GM04503 (cell line): ENCODE results near the gene C6orf89.

Experiments used
- DNase-seq: peaks from one replicate; pipeline ENCODE4 v3.0.0-alpha.2; 2012; ENCODE audit warnings: low read depth

C6orf89 gene

GRCh38 chr6:36885461-36886401, at the start of gene C6orf89:
C6orf89 (plus strand) TSS chr6:36885952; CDS start chr6:36899445, 13,493 bp downstream.
- DNase-seq: peak; percentile 77

DNA sequence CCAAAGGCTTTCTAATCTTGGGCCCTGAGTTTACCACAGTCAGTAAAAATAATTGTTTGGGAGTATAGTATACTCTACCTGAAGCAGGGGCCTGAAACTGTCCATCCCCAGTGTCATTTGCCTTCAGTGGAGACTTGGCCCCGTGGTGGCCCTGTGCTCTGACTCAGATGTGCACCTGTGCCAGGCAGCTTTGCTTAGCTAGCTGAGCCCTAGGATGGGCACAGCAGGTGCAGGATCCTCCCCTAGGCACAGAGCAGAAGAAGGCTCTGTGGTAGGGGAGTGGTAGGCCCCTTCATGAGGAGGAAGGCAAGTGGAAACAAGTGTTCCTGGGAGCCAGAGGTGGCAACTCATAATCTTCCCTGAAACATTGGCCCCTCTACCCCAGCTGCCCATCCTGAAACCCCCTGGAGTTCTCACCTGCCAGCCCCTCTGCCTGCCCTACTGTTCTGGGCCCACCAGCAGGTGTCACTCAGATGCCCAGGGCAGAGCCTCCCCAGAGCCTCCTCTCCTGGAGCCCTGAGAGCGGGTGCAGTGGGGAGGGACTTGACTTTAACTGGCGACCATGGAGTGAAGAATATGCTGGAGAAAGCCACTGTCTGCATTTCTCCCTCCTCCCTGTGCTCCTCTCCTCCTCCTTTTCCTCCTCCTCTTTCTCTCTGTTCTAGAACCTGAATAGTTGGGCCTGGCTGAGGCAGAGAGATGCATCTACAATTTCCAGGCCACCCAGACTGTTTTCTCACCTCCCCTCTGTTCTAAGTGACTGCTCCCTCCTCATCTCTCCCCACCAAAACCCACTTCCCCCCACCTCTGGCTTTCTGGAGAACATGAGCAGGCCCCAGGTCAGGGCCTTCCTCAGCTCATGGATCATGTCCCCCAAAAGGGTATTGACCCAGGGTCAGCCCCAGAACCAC, 49.4 kb upstream of the C6orf89 start:
- no peak for DNase-seq

DNA sequence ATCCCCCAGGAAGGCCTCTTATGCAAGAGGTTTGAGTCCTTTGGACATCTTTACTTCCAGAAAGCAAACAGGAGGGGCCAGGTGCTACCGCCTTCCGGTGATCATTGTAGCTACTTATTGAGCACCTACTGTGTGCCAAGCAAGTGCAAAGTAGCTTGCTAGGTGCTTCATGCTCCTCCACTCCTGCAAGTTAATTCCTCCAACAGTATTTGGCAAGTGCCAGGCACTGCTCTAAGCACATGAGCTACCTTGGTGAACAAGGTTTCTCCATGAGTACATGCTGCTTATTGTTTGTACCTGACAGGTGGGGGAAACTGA, 48.8 kb upstream of the C6orf89 start:
- no peak for DNase-seq

DNA sequence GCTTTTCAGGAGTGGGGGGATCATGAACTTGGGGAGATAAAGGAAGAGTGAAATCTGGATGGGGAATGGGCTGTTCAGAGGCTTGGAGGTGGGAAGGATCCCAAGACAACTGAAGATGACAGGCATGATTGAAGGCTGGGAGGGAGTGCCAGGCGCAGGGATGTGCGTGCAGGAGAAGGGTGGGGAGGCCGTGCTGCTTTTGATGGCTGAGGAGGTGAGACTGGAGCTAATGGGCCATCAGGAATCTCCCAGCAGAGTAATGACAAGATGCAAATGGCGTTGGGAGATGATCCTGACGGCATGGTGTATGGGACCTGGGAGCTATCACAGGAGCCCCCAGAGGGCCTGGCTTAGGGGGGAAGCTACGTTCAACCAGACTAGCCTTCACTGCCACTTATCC, 48.1 kb upstream of the C6orf89 start:
- no peak for DNase-seq

DNA sequence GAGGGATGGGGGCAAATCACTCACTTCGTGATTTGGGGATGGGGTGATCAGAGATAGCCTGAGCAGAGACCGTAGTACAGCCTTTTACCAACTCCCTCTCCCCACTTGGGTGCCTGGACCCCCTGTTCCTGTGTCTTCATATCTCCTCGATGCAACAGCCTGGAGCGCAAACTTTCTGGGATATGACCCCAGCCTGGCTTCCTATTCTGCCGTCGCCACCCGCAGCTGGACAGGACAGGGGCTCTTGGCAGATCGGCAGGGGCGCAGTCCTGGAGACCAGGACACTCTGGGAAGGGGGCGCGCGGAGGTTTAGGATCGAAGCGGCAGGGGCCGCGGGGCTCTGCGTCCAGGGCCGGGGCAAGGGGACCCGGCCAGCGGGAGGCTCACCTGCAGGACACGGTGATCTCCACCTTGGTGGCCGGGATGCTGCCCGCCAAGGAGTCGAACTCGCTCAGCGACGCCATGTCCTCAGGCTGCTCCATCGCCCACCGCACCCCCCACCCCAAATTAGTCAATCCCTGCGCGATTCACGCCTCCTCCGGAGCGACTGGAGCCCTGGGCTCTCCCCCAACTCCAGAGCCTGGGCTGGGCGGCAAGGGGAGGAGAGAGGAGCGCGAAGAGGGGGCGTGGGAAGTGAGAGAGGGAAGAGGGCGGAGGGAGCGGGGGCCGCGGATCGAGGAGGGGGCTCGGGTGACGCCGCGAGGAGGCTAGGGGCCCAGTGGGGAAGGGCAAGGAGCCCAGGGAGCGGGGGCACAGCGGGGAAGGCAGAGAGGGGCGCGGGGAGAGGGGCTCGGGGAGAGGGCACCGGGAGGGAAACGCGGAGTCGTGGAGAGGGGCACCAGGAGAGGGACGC, 46.6 kb upstream of the C6orf89 start, which contains the start of gene CPNE5:
Gene CPNE5, minus strand, starts transcription at position 549 of the 853 bp plus-strand sequence. Its CDS starts 67 bp downstream, at position 482.
- no peak for DNase-seq

- DNase-seq: no peak
Measured at GRCh38 chr6:36839749-36840431, 45.9 kb upstream of the C6orf89 start.

GRCh38 chr6:36840432-36841403, 45.0 kb upstream of the C6orf89 start:
- no peak for DNase-seq

- DNase-seq: no peak
Measured at GRCh38 chr6:36841756-36842155, 44.0 kb upstream of the C6orf89 start.

GRCh38 chr6:36843170-36843569, 42.6 kb upstream of the C6orf89 start:
- no peak for DNase-seq

DNA sequence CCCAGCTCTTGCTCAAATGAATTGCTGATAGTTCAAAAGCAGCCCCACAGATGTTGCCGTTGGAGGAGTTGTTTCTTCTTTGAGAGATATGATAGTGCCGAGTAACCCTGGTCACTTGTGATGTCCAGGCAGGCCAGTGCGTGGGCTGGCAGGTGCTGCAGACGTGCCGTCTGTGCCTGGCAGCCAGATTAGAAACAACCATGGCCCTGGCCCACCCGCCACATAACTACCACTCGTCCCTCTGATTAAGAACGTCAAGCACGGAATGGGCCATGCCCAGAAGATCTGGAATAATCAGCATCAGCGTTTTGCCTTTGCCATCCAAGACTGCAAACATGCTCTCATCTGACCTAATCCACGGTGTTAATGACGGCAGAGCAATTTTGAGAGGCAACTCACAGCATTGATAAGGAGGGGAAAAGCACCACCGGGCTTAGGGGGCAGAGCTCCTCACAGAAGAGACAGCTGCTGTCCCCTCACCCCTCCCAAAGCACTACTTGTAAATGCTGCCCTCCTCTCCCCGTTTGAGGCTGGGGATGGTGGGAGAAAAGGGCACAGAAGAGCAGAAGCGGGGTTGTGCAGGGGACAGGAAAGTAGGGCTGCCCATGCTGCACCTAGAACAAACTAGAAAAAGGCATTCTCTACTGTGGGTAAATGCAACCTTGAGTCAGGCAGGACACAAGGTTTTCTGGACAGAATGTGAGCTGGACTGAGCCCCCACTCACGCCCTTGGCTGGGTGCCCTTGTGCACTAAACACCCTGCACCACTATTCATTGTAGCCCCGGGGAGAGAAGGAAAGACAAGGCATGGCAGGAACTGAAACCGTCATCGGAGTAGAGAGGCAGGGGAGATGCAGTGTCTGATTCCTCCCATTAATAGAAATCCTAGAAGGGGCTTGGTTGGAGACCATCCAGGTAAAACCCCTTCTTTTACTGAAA, 41.3 kb upstream of the C6orf89 start:
- no peak for DNase-seq

- no peak for DNase-seq
Measured at GRCh38 chr6:36845233-36845632, 40.5 kb upstream of the C6orf89 start.

- DNase-seq: no peak
Measured at GRCh38 chr6:36847152-36847551, 38.6 kb upstream of the C6orf89 start.

DNA sequence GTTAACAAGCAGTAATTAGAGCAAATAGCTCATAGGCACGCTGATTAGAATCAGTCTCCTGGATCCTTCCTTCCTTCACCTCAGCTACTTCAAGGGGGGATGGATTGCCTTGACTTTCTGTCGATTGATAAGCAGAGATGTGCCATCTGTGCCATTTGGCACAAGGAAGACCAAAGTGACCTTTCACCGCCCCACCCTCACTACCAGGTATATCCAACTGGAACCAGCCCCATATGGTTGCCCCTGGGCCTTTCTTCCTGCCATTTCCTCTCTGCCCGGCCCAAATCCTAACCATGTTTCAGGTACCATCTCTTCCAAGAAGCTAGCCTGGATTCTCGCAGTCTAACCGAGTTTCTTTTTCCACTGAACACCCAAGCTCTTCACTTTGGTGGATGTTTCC, 37.8 kb upstream of the C6orf89 start:
- DNase-seq: no peak

DNA sequence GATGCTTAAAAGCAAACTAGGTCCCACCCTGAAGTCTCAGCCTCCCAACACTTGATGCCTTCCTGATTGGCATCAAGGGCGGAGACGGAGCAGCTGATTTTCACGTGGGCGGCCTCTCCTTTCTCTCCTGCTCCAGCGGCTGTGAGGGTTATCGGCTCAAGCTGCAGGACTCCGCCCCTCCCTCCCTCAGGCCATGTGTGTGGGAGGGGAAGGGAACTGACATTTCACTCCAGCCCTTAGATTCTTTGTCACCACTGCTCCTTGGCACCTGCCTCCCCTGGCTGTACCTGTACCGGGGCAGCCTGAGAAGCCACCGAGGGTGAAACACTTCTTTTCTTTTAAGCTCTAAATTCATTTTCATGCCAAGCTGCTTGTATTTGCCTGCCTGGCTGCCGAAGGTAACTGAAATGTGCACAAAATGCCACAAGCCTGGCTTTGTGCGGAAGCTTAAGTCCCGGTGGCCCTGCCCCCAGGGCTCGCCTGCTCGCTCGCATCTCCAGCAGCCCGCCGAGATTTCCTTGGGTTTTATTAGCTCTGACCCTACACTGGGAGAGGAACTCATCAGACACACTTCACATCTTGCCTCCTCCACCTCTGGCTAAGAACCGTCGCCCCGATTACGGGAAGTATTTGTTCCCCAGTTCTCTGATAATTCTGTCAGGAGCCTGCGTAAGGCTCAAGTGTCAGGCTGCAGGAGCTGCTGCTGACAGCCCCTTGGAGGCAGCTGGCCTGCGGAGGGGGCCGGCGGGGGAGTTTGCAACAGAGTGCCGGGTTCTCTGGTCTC, 36.9 kb upstream of the C6orf89 start:
- no peak for DNase-seq

GRCh38 chr6:36850021-36850420, 35.7 kb upstream of the C6orf89 start:
- no peak for DNase-seq

DNA sequence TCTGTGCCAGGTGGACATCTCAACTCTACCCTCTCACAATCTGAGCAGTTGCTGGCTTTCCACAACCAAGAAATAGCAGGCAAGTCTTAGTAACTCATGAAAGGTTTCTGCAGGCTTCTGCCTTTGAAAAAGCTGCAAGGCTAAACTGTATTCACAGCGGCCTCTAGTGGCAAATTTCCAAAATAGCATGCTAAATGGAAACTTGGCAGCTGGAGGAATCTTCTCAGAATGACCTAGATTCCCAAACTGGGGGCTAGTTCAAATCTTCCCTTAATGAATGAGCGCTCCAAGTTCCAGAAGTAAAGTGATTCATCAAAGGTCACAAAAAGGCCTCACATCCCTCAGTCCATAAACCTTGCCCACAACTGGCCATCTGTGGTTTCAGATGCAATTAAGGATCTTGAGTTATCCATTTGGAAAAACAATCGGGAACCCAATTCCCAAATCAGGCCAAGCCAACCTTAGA, 34.6 kb upstream of the C6orf89 start:
- DNase-seq: peak; percentile 86

DNA sequence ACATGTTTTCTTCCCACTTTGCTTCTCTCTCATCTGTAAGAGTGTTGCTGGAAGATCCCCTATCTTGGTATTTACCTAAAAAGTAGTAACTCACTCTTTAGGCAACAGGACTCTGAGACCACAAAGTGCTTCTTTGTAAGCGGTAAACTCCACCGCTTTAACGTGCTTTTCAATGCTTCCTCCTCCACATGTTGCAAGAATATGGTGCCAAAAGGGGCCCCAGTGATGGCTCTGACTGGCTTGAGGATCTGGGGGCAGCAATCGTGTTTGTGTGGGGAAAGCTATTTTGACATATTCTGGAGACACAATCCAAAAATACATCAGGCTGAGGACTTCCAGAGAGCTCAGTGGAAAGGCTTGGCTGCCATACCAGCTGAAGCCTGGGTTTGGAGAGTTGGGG, 34.1 kb upstream of the C6orf89 start:
- no peak for DNase-seq
